GM12801 (cell line): ENCODE results near the gene ATIC.

ENCODE experiments used
- CTCF ChIP-seq: IDR thresholded peaks from one replicate; pipeline ENCODE4 v1.5.1; 2011; ENCODE audit warnings: control low read depth; ENCODE audit not compliant: insufficient read length; ENCODE audit errors: extremely low read depth

ATIC gene

GRCh38 chr2:215332872-215333595 lies 21.2 kb downstream of the ATIC start:
- TF ChIP-seq CTCF: no peak

GRCh38 chr2:215338883-215339679 lies 27.2 kb downstream of the ATIC start:
- TF ChIP-seq CTCF: no peak

GRCh38 chr2:215347878-215348277 lies 36.0 kb downstream of the ATIC start:
- TF ChIP-seq CTCF: no peak

DNA sequence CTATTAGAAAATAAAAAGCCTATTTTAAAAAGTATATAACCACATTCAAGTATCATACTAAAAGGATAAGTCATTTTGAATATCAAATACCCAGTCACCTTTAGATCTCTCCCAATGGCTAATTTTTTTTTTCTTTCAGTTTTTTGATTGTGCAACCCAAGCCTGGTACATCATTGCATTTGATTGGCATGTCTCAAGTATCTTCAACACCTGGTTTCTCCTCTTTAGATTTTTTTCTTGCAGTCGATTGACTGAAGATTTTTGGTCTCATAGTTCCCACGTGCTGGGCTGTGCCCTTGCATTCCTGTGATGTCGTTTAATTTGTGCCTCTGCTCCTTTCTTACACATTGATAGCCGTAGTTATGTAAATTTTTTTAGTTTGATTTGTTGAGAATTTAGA lies 40.7 kb downstream of the ATIC start:
- TF ChIP-seq CTCF: no peak

- no peak for TF ChIP-seq CTCF
These were observed 43.2 kb downstream of the ATIC start for GRCh38 chr2:215354771-215355695.

GRCh38 chr2:215355801-215356200 lies 43.9 kb downstream of the ATIC start:
- no peak for TF ChIP-seq CTCF
